A673 (cell line): ENCODE data around the gene RGS7. TPM values are rescaled to one million over a fixed set of nuclear protein-coding genes. Genes with fewer than 3 reads are reported as not detected.

Experiments
- BruUV-seq: library from RNA; stranded (reverse); fragments of 400-500 nt; replicated peaks from 2 replicates; lab custom pipeline; 2021; lab: Mats Ljungman, UMichigan
- CTCF ChIA-PET: fragments of 300-600 bp; sonication (Branson Sonifier 250); formaldehyde crosslinking; loops from one replicate; lab custom pipeline; 2022; ENCODE audit warnings: antibody characterized with exemption; lab: Charles Lee
- POLR2A ChIA-PET: fragments of 300-600 bp; sonication (Branson Sonifier 250); formaldehyde crosslinking; loops from one replicate; lab custom pipeline; 2022; ENCODE audit warnings: antibody characterized with exemption; ENCODE audit not compliant: low non-redundant PET; lab: Charles Lee
- DNase-seq: peaks from one replicate; pipeline ENCODE4 v3.0.0-alpha.2; 2015; ENCODE audit warnings: low spot score
- H3K27ac ChIP-seq: fragments of 200-600 bp; sonication (generic); 2 replicates; pipeline ENCODE4 v1.5.1; 2016; ENCODE audit warnings: mixed run types, low read depth, mild to moderate bottlenecking, mixed read lengths, antibody characterized with exemption, low read length; ENCODE audit not compliant: poor library complexity, severe bottlenecking
- H3K27me3 ChIP-seq: fragments of 200-600 bp; sonication (generic); replicated peaks from 2 replicates; pipeline ENCODE4 v1.6.1; 2017; ENCODE audit warnings: mixed run types, low read depth, mild to moderate bottlenecking, mixed read lengths, antibody characterized with exemption, low read length; ENCODE audit not compliant: insufficient read depth, poor library complexity
- H3K36me3 ChIP-seq: fragments of 200-600 bp; sonication (generic); 2 replicates; pipeline ENCODE4 v1.6.1; 2016; ENCODE audit warnings: mixed run types, mild to moderate bottlenecking, mixed read lengths, antibody characterized with exemption, low read length; ENCODE audit not compliant: insufficient read depth, poor library complexity, severe bottlenecking
- H3K4me1 ChIP-seq: fragments of 200-600 bp; sonication (generic); 2 replicates; pipeline ENCODE4 v1.6.1; 2017; ENCODE audit warnings: mixed run types, mild to moderate bottlenecking, mixed read lengths, antibody characterized with exemption, low read length; ENCODE audit not compliant: insufficient read depth, poor library complexity, severe bottlenecking
- H3K4me3 ChIP-seq: fragments of 200-600 bp; sonication (generic); 2 replicates; pipeline ENCODE4 v1.5.1; 2016; ENCODE audit warnings: low read depth, mixed run types, mild to moderate bottlenecking, mixed read lengths, low read length; ENCODE audit not compliant: poor library complexity, severe bottlenecking
- H3K9me3 ChIP-seq: fragments of 200-600 bp; sonication (generic); 2 replicates; pipeline ENCODE4 v1.6.1; 2016; ENCODE audit warnings: mixed run types, low read depth, mild to moderate bottlenecking, mixed read lengths, antibody characterized with exemption, low read length; ENCODE audit not compliant: poor library complexity, severe bottlenecking
- EZH2 ChIP-seq: fragments of 200-600 bp; sonication (generic); IDR thresholded peaks from 2 replicates; pipeline ENCODE4 v1.6.1; 2017; ENCODE audit warnings: borderline replicate concordance, low read depth, mild to moderate bottlenecking, mixed read lengths, antibody characterized with exemption, low read length; ENCODE audit not compliant: poor library complexity, severe bottlenecking
- intact Hi-C: fragments of 100-400 bp; cut with micrococcal nuclease; formaldehyde crosslinking; loops from one replicate; pipeline ENCODE4 v1.10.0; 2022; ENCODE audit not compliant: unreplicated experiment
- total RNA-seq: library from RNA; stranded (reverse); gene quantifications from 2 replicates; pipeline ENCODE4 v1.2.3, GENCODE V29; 2021
- TF ChIP-seq, protein P1 (sequence below): fragments of 300-800, 200-600 bp; sonication (generic); conservative IDR thresholded peaks from 2 replicates; pipeline ENCODE4 v1.5.1; 2017; ENCODE audit warnings: low read depth, mild to moderate bottlenecking, antibody characterized with exemption, low read length, moderate library complexity, mixed read lengths

The RGS7 gene
- total RNA-seq, 1 experiment from 2014 or later = not detected

DNA sequence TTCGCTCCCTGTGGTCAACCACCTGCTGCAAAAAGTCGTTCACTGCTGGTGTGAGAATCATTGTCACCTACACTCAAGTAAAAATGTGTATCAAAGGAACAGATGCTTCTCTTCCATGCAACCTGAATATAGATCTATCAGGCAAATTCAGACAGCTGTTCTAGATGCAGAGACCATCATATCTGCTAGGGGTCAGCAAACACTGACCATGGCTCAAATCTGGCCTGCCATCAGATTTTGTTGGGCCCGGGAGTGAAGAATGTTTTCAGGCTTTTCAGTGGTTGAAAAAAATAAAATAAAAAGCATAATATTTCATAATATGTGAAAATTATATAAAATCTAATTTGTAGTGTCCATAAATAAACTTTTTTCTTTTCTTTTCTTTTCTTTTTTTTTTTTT lies 199.6 kb downstream of the RGS7 start:
- ChIA-PET POLR2A (no interaction called here), CTCF (interaction anchor here (0.6 kb wide), 1 partner anchor 425 kb away, joined by 3 read pairs; no protein-coding TSS in a partner anchor)
- H3K4me1 ChIP-seq = no peaks in the 10 kb centered on the region
- TF ChIP-seq, protein P1, sequence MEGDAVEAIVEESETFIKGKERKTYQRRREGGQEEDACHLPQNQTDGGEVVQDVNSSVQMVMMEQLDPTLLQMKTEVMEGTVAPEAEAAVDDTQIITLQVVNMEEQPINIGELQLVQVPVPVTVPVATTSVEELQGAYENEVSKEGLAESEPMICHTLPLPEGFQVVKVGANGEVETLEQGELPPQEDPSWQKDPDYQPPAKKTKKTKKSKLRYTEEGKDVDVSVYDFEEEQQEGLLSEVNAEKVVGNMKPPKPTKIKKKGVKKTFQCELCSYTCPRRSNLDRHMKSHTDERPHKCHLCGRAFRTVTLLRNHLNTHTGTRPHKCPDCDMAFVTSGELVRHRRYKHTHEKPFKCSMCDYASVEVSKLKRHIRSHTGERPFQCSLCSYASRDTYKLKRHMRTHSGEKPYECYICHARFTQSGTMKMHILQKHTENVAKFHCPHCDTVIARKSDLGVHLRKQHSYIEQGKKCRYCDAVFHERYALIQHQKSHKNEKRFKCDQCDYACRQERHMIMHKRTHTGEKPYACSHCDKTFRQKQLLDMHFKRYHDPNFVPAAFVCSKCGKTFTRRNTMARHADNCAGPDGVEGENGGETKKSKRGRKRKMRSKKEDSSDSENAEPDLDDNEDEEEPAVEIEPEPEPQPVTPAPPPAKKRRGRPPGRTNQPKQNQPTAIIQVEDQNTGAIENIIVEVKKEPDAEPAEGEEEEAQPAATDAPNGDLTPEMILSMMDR = no peak
- TF ChIP-seq EZH2 = no peak
- H3K27me3 ChIP-seq = no peaks in the 10 kb centered on the region
- no peaks in the 10 kb centered on the region for H3K36me3 ChIP-seq
- no peak overlapping the region for H3K27ac ChIP-seq
- no peak overlapping the region for H3K4me3 ChIP-seq
- no peaks in the 10 kb centered on the region for H3K9me3 ChIP-seq
- intact Hi-C loops = no loop called here
- DNase-seq = no peak
- BruUV-seq = no TSS peak

- DNase-seq = no peak
- no peaks in the 10 kb centered on the region for H3K27me3 ChIP-seq
- no peaks in the 10 kb centered on the region for H3K9me3 ChIP-seq
- BruUV-seq = no TSS peak
- intact Hi-C loops = no loop called here
- ChIA-PET POLR2A (no interaction called here), CTCF (no interaction called here)
- H3K27ac ChIP-seq = no peak overlapping the region
- H3K4me3 ChIP-seq = no peak overlapping the region
- no peak for TF ChIP-seq EZH2
- TF ChIP-seq, protein P1 = no peak
- no peaks in the 10 kb centered on the region for H3K4me1 ChIP-seq
- H3K36me3 ChIP-seq = no peaks in the 10 kb centered on the region
Measured at GRCh38 chr1:241156231-241156965, 200.6 kb downstream of the RGS7 start.

GRCh38 chr1:241145881-241146280 lies 211.1 kb downstream of the RGS7 start:
- Histone ChIP-seq H3K4me3 (no peak overlapping the region), H3K27ac (no peak overlapping the region), H3K9me3 (no peaks in the 10 kb centered on the region), H3K4me1 (no peaks in the 10 kb centered on the region), H3K36me3 (no peaks in the 10 kb centered on the region), H3K27me3 (no peaks in the 10 kb centered on the region)
- ChIA-PET POLR2A (no interaction called here), CTCF (no interaction called here)
- intact Hi-C loops = no loop called here
- no TSS peak for BruUV-seq
- TF ChIP-seq, protein P1 = no peak
- TF ChIP-seq EZH2 = no peak
- no peak for DNase-seq
